H1 (cell line): ENCODE results near the gene ATP6V1F. TPM values are rescaled to one million over a fixed set of nuclear protein-coding genes. Genes with fewer than 3 reads are reported as not detected.

Source experiments
- CTCF ChIA-PET: fragments of 300-600 bp; sonication (Branson Sonifier 250); formaldehyde crosslinking; loops from one replicate; lab custom pipeline; 2021; ENCODE audit not compliant: partially characterized antibody; lab: Charles Lee
- POLR2A ChIA-PET: fragments of 300-600 bp; sonication (Branson Sonifier 250); formaldehyde crosslinking; loops from one replicate; lab custom pipeline; 2021; ENCODE audit warnings: inconsistent platforms; ENCODE audit not compliant: partially characterized antibody; lab: Charles Lee
- DNase-seq, 2 experiments: peaks; one replicate each; pipeline versions ENCODE4 v3.0.0 to v3.0.0-alpha.2; 2010 to 2022; ENCODE audit warnings: low spot score in 2 of 2, low read depth in 1 of 2, mixed read lengths in 1 of 2
- FAIRE-seq: peaks from 2 replicates; lab custom pipeline; 2011; peaks lifted over from hg19 to GRCh38; lab: Jason Lieb, UNC
- H2AFZ ChIP-seq: 2 replicates; pipeline ENCODE4 v1.8.1; 2012; ENCODE audit warnings: low read length, inconsistent platforms
- H2AK5ac ChIP-seq: 2 replicates; pipeline ENCODE4 v1.6.1; 2013; ENCODE audit warnings: low read depth, low read length
- H2BK120ac ChIP-seq: replicated peaks from 2 replicates; pipeline ENCODE3; 2013; ENCODE audit warnings: low read depth, low read length, inconsistent platforms
- H2BK12ac ChIP-seq: 2 replicates; pipeline ENCODE4 v1.6.1; 2013; ENCODE audit warnings: low read depth, low read length
- H2BK15ac ChIP-seq: 2 replicates; pipeline ENCODE4 v1.6.1; 2013; ENCODE audit warnings: low read length
- H2BK20ac ChIP-seq: 2 replicates; pipeline ENCODE4 v1.6.1; 2013; ENCODE audit warnings: low read length
- H2BK5ac ChIP-seq: 2 replicates; pipeline ENCODE4 v1.6.1; 2013; ENCODE audit warnings: low read depth, low read length
- H3K14ac ChIP-seq: 2 replicates; pipeline ENCODE4 v1.6.1; 2013; ENCODE audit warnings: inconsistent platforms; ENCODE audit not compliant: insufficient read length
- H3K18ac ChIP-seq: 2 replicates; pipeline ENCODE4 v1.6.1; 2013; ENCODE audit warnings: low read length; ENCODE audit errors: extremely low read depth
- H3K23ac ChIP-seq: 2 replicates; pipeline ENCODE4 v1.6.1; 2013; ENCODE audit warnings: inconsistent platforms; ENCODE audit not compliant: insufficient read length
- H3K23me2 ChIP-seq: 2 replicates; pipeline ENCODE4 v1.6.1; 2013; ENCODE audit warnings: low read depth, low read length
- H3K27ac ChIP-seq: 2 replicates; pipeline ENCODE4 v1.6.1; 2011; ENCODE audit warnings: low read depth, low read length, inconsistent platforms
- H3K27me3 ChIP-seq, 4 experiments: replicated peaks in 1 of 4; 1 replicate in 1 of 4; 2 replicates in 3 of 4; pipeline versions ENCODE4 v1.6.1 to v1.8.1; 2011 to 2013; ENCODE audit warnings: low read length in 3 of 4, mild to moderate bottlenecking in 3 of 4, inconsistent platforms in 2 of 4, mixed read lengths in 2 of 4, moderate library complexity in 1 of 4; ENCODE audit not compliant: control insufficient read depth in 3 of 4, insufficient read depth in 3 of 4; ENCODE audit errors: extremely low read depth in 1 of 4
- H3K36me3 ChIP-seq, 4 experiments: 2 replicates each; pipeline versions ENCODE4 v1.6.1 to v1.8.1; 2011 to 2013; ENCODE audit warnings: mild to moderate bottlenecking in 4 of 4, low read length in 3 of 4, moderate library complexity in 2 of 4, control low read depth in 1 of 4, inconsistent platforms in 1 of 4; ENCODE audit not compliant: insufficient read depth in 4 of 4, control insufficient read depth in 2 of 4
- H3K4ac ChIP-seq: replicated peaks from 2 replicates; pipeline ENCODE3; 2013; ENCODE audit warnings: low read length, low read depth, mixed read lengths, inconsistent platforms; ENCODE audit not compliant: insufficient read length
- H3K4me1 ChIP-seq, 4 experiments: replicated peaks in 1 of 4; 1 replicate in 1 of 4; 2 replicates in 3 of 4; pipeline versions ENCODE4 v1.6.1 to v1.8.1; 2011 to 2013; ENCODE audit warnings: low read length in 3 of 4, inconsistent platforms in 2 of 4, mixed read lengths in 1 of 4; ENCODE audit not compliant: insufficient read depth in 4 of 4, control insufficient read depth in 3 of 4
- H3K4me2 ChIP-seq, 2 experiments: 2 replicates each; pipeline versions ENCODE4 v1.6.1 to v1.8.1; 2011 to 2013; ENCODE audit warnings: low read depth in 2 of 2, low read length in 2 of 2, control low read depth in 1 of 2, inconsistent platforms in 1 of 2, mild to moderate bottlenecking in 1 of 2; ENCODE audit not compliant: insufficient read depth in 1 of 2
- H3K4me3 ChIP-seq, 4 experiments: fragments of 200-600, 300-600 bp in 1 of 4; sonication (generic), shearing (Covaris generic), sonication (Bioruptor Twin) in 1 of 4; 2 replicates each; pipeline versions ENCODE4 v1.5.1 to v1.8.1; 2011 to 2016; ENCODE audit warnings: low read length in 4 of 4, low read depth in 3 of 4, control low read depth in 2 of 4, inconsistent platforms in 2 of 4, mild to moderate bottlenecking in 2 of 4, mixed read lengths in 1 of 4, moderate library complexity in 1 of 4; ENCODE audit not compliant: insufficient read depth in 2 of 4; ENCODE audit errors: extremely low read depth in 1 of 4
- H3K56ac ChIP-seq: replicated peaks from 2 replicates; pipeline ENCODE3; 2013; ENCODE audit warnings: low read depth, mild to moderate bottlenecking, mixed read lengths, low read length, inconsistent platforms; ENCODE audit not compliant: insufficient read length
- H3K79me1 ChIP-seq: 2 replicates; pipeline ENCODE4 v1.6.1; 2013; ENCODE audit warnings: low read depth, low read length, control low read depth
- H3K79me2 ChIP-seq, 2 experiments: 2 replicates each; pipeline versions ENCODE4 v1.6.1 to v1.8.1; 2012 to 2013; ENCODE audit warnings: low read length in 2 of 2, mild to moderate bottlenecking in 2 of 2, inconsistent platforms in 1 of 2; ENCODE audit not compliant: insufficient read depth in 2 of 2, control insufficient read depth in 1 of 2
- H3K9ac ChIP-seq, 4 experiments: replicated peaks in 1 of 4; 1 replicate in 1 of 4; 2 replicates in 3 of 4; pipeline versions ENCODE4 v1.6.1 to v1.8.1; 2011 to 2013; ENCODE audit warnings: low read depth in 3 of 4, low read length in 3 of 4, control low read depth in 2 of 4, mild to moderate bottlenecking in 2 of 4, moderate library complexity in 2 of 4, inconsistent platforms in 1 of 4; ENCODE audit errors: extremely low read depth in 1 of 4
- H3K9me3 ChIP-seq, 2 experiments: 2 replicates each; pipeline versions ENCODE4 v1.6.1 to v1.8.1; 2012 to 2013; ENCODE audit warnings: mild to moderate bottlenecking in 2 of 2, moderate library complexity in 2 of 2, control low read depth in 1 of 2, inconsistent platforms in 1 of 2, low read depth in 1 of 2, low read length in 1 of 2, mixed read lengths in 1 of 2; ENCODE audit not compliant: insufficient read depth in 2 of 2
- H4K20me1 ChIP-seq, 2 experiments: replicated peaks in 1 of 2; 2 replicates each; pipeline versions ENCODE3 to v1.8.1; 2011 to 2013; ENCODE audit warnings: inconsistent platforms in 2 of 2, low read length in 2 of 2, mild to moderate bottlenecking in 1 of 2; ENCODE audit not compliant: insufficient read depth in 2 of 2, control insufficient read depth in 1 of 2
- H4K5ac ChIP-seq: 2 replicates; pipeline ENCODE4 v1.6.1; 2013; ENCODE audit warnings: low read length, low read depth, mixed read lengths, inconsistent platforms; ENCODE audit not compliant: insufficient read length
- H4K8ac ChIP-seq: 2 replicates; pipeline ENCODE4 v1.8.0; 2013; ENCODE audit warnings: mild to moderate bottlenecking, moderate library complexity, low read length, inconsistent platforms; ENCODE audit not compliant: insufficient read depth; ENCODE audit errors: extremely low read depth
- H4K91ac ChIP-seq: replicated peaks from 2 replicates; pipeline ENCODE3; 2013; ENCODE audit warnings: low read length, mixed read lengths, inconsistent platforms; ENCODE audit not compliant: insufficient read length
- ATF3 ChIP-seq: IDR thresholded peaks from 2 replicates; pipeline ENCODE4 v1.6.1; 2011; ENCODE audit warnings: low read depth, mild to moderate bottlenecking, low read length; ENCODE audit not compliant: insufficient read depth
- CTCF ChIP-seq, 3 experiments: IDR thresholded peaks; 1 replicate in 2 of 3; 2 replicates in 1 of 3; pipeline versions ENCODE4 v1.5.1 to v1.6.1; 2011; ENCODE audit warnings: low read length in 3 of 3, mild to moderate bottlenecking in 3 of 3, inconsistent platforms in 2 of 3, low read depth in 1 of 3, moderate library complexity in 1 of 3; ENCODE audit not compliant: insufficient read depth in 1 of 3; ENCODE audit errors: control extremely low read depth in 1 of 3
- EZH2 ChIP-seq: fragments of 200-600 bp; sonication (generic); IDR thresholded peaks from 2 replicates; pipeline ENCODE4 v1.7.1; 2012; ENCODE audit warnings: low read depth, mild to moderate bottlenecking, moderate library complexity, low read length, inconsistent platforms; ENCODE audit not compliant: severe bottlenecking
- KDM1A ChIP-seq: fragments of 200-600, 300-600 bp; sonication (generic); IDR thresholded peaks from 2 replicates; pipeline ENCODE4 v1.7.1; 2016; ENCODE audit warnings: mild to moderate bottlenecking, low read length, borderline replicate concordance
- RAD21 ChIP-seq, 2 experiments: IDR thresholded peaks in 1 of 2; conservative IDR thresholded peaks in 1 of 2; 2 replicates each; pipeline ENCODE4 v1.6.1; 2011; ENCODE audit warnings: low read depth in 2 of 2, low read length in 2 of 2, improper control_type of control experiment in 1 of 2, inconsistent platforms in 1 of 2, mild to moderate bottlenecking in 1 of 2, moderate library complexity in 1 of 2
- SP2 ChIP-seq: IDR thresholded peaks from 2 replicates; pipeline ENCODE4 v1.6.1; 2012; ENCODE audit warnings: mild to moderate bottlenecking, low read length, inconsistent platforms
- SP4 ChIP-seq: IDR thresholded peaks from 2 replicates; pipeline ENCODE4 v1.6.1; 2012; ENCODE audit warnings: low read length, inconsistent platforms
- USF2 ChIP-seq: IDR thresholded peaks from 2 replicates; pipeline ENCODE4 v1.6.1; 2011; ENCODE audit warnings: low read length, improper control_type of control experiment
- YY1 ChIP-seq: IDR thresholded peaks from 2 replicates; pipeline ENCODE4 v1.6.1; 2011; ENCODE audit warnings: low read depth, mild to moderate bottlenecking, low read length
- WGBS, 2 experiments: shearing (Covaris generic) in 1 of 2; methylation state at CpG; one replicate each; pipeline versions ENCODE4 v1.1.6 to v1.1.7; 2013 to 2015; ENCODE audit warnings: low lambda C conversion rate in 2 of 2, mixed read lengths in 2 of 2, inconsistent platforms in 1 of 2, low coverage in 1 of 2, missing lambda C conversion rate in 1 of 2; ENCODE audit not compliant: insufficient replicate concordance in 2 of 2, insufficient coverage in 1 of 2, insufficient read length in 1 of 2; ENCODE audit errors: extremely low coverage in 1 of 2, missing lambda C conversion rate in 1 of 2; 5-methylcytosine and 5-hydroxymethylcytosine counted together
- polyA plus RNA-seq, 7 experiments: library from polyadenylated mRNA; depleted of rRNA in 3 of 7; stranded (reverse) in 5 of 7; unstranded in 2 of 7; fragments of >200 nt in 5 of 7; fragments of 200-250 nt in 2 of 7; gene quantifications; 1 replicate in 5 of 7; 2 replicates in 1 of 7; 4 replicates in 1 of 7; pipeline versions ENCODE4 v1.2.1 to v1.2.3, GENCODE V29; 2011 to 2013; ENCODE audit warnings: missing spikeins in 2 of 7, mixed read lengths in 2 of 7
- total RNA-seq: library from RNA; stranded (reverse); fragmentation: NEBNext Ultra II Directional; extraction: Animal tissue kit (Norgen Biotek cat#: 25700); gene quantifications from 2 replicates; pipeline ENCODE4 v1.2.1, GENCODE V29; 2021

The ATP6V1F gene
- total and polyA plus RNA-seq, 2 of the 8 experiments (the other 6 are each of a cell fraction or from before 2014, with no cell fraction given), result 104 to 318 TPM

GRCh38 chr7:128818694-128819093, 44.0 kb upstream of the ATP6V1F start:
- no peak overlapping the region for H3K14ac ChIP-seq
- H3K79me1 ChIP-seq, result no peaks in the 10 kb centered on the region
- H2BK12ac ChIP-seq, result no peak overlapping the region
- no peak overlapping the region for H3K18ac ChIP-seq
- H3K56ac ChIP-seq, result no peak overlapping the region
- H3K23me2 ChIP-seq, result no peaks in the 10 kb centered on the region
- no peak overlapping the region for H2AFZ ChIP-seq
- H3K4ac ChIP-seq, result no peak overlapping the region
- no peak overlapping the region for H3K4me3 ChIP-seq
- CTCF ChIA-PET, result interaction anchor here (0.9 to 3.4 kb wide), 11 partner anchors 8 to 466 kb away, joined by 3 to 17 read pairs (median 4); no protein-coding TSS in a partner anchor
- no peak overlapping the region for H3K4me2 ChIP-seq
- no peak overlapping the region for H3K27ac ChIP-seq
- no peak overlapping the region for H2BK15ac ChIP-seq
- H3K79me2 ChIP-seq, result no peaks in the 10 kb centered on the region
- H4K91ac ChIP-seq, result no peak overlapping the region
- no peak overlapping the region for H2BK120ac ChIP-seq
- no peak overlapping the region for H2AK5ac ChIP-seq
- H3K23ac ChIP-seq, result no peak overlapping the region
- H3K9ac ChIP-seq, result no peak overlapping the region
- no peaks in the 10 kb centered on the region for H3K4me1 ChIP-seq
- no peak for DNase-seq
- peaks cover 0 to 4% (median 0%) of the 10 kb centered on the region in 4 experiments; a peak in 1 of 8 replicates for H3K36me3 ChIP-seq
- no peak for FAIRE-seq
- no peak overlapping the region for H4K8ac ChIP-seq
- H3K9me3 ChIP-seq, result no peaks in the 10 kb centered on the region
- H4K20me1 ChIP-seq, result no peaks in the 10 kb centered on the region
- WGBS, 2 experiments, result 87% methylated on average over 3 of the region's 3 CpGs; no CpG with 5 or more reads in 1 of the 2 experiments
- no peak overlapping the region for H4K5ac ChIP-seq
- H3K27me3 ChIP-seq, result no peaks in the 10 kb centered on the region
- no peak overlapping the region for H2BK20ac ChIP-seq
- POLR2A ChIA-PET, result interaction anchor here (1.0 to 4.4 kb wide), 6 partner anchors 9 to 68 kb away, joined by 3 to 31 read pairs (median 4); partner anchors contain the start of gene FLNC
- no peak overlapping the region for H2BK5ac ChIP-seq
- no peak for TF ChIP-seq USF2
- no peak for TF ChIP-seq EZH2
- no peak for TF ChIP-seq SP4
- no peak for TF ChIP-seq RAD21 (IDR thresholded peaks at IDR 0.05 in 1 of 2, conservative IDR thresholded peaks at IDR 0.05 in 1 of 2; ENCODE audit: low read depth in 2 of 2, low read length in 2 of 2)
- TF ChIP-seq CTCF (IDR thresholded peaks at IDR 0.05; ENCODE audit: control extremely low read depth in 1 of 3, insufficient read depth in 1 of 3, low read depth in 1 of 3, low read length in 3 of 3), result no peak
- TF ChIP-seq KDM1A, result no peak
- no peak for TF ChIP-seq SP2
- no peak for TF ChIP-seq YY1
- TF ChIP-seq ATF3, result no peak
